ENCODE results near the gene COMP. TPM values are rescaled to one million over a fixed set of nuclear protein-coding genes. Genes with fewer than 3 reads are reported as not detected.
"Not testable (repeated sequence)": the region's sequence is repeated elsewhere in the genome, so short reads cannot be mapped to it uniquely, and the experiment has no call there.

COMP gene
- total and polyA plus RNA-seq, 5 donors: 1.5 to 13.7 (median 3.6) TPM

DNA sequence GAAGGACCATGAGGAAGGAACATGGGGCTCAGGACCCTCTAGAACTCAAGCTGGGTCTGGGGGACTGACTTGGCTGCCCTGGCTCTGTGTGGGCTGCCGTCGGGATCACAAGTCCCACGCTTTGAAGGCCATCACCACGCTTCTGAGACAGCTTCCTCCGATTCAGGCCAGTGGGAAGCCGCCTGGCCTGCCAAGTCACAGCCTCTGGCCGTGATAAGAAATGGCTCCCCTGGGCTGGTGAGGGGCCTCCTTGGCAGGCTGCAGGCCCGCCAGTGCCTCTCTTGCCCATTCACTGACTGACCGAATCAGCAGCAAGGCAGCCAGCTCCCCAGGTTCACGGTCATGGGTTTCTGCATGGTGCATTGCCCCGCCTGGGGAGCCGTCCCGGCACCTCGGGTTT is 48.8 kb downstream of the COMP start:
- Histone ChIP-seq H3K27me3 (ENCODE audit: control insufficient read depth, insufficient read depth) (no peaks in the 10 kb centered on the region), H3K9me3 (ENCODE audit: control insufficient read depth, low read length) (no peaks in the 10 kb centered on the region), H3K4me1 (ENCODE audit: control insufficient read depth, insufficient read depth, low read length) (peaks cover 14% of the 10 kb centered on the region), H3K4me3 (ENCODE audit: low read length) (no peak overlapping the region), H3K27ac (ENCODE audit: low read length) (no peak overlapping the region)
- 52% methylated on average over 14 of the region's 14 CpGs for WGBS
- intact Hi-C loops (cut with DNase I): no loop called here
- ATAC-seq: no peak
- DNase-seq: peak in 1 of 3 donors; percentile 70

- Histone ChIP-seq H3K4me3 (ENCODE audit: low read length) (no peak overlapping the region), H3K27me3 (ENCODE audit: control insufficient read depth, insufficient read depth) (no peaks in the 10 kb centered on the region), H3K27ac (ENCODE audit: low read length) (no peak overlapping the region), H3K4me1 (ENCODE audit: control insufficient read depth, insufficient read depth, low read length) (peaks cover 14% of the 10 kb centered on the region), H3K9me3 (ENCODE audit: control insufficient read depth, low read length) (no peaks in the 10 kb centered on the region)
- ATAC-seq (peak; percentile 53 to 73), DNase-seq (peak; percentile 74 to 85 (median 80))
- WGBS: 54% methylated on average over 27 of the region's 27 CpGs
- intact Hi-C loops (cut with DNase I): no loop called here
These were observed 49.7 kb downstream of the COMP start for GRCh38 chr19:18741124-18742121.

GRCh38 chr19:18738961-18739690 is 52.0 kb downstream of the COMP start:
- no peak for DNase-seq
- Histone ChIP-seq H3K27me3 (ENCODE audit: control insufficient read depth, insufficient read depth) (no peaks in the 10 kb centered on the region), H3K4me1 (ENCODE audit: control insufficient read depth, insufficient read depth, low read length) (peaks cover 14% of the 10 kb centered on the region), H3K9me3 (ENCODE audit: control insufficient read depth, low read length) (no peaks in the 10 kb centered on the region), H3K4me3 (ENCODE audit: low read length) (no peak overlapping the region), H3K27ac (ENCODE audit: low read length) (no peak overlapping the region)
- intact Hi-C loops (cut with DNase I): no loop called here
- ATAC-seq: no peak
- 97% methylated on average over 20 of the region's 20 CpGs for WGBS

- Histone ChIP-seq H3K27ac (ENCODE audit: low read length) (no peak overlapping the region), H3K27me3 (ENCODE audit: control insufficient read depth, insufficient read depth) (no peaks in the 10 kb centered on the region), H3K9me3 (ENCODE audit: control insufficient read depth, low read length) (no peaks in the 10 kb centered on the region), H3K4me1 (ENCODE audit: control insufficient read depth, insufficient read depth, low read length) (peaks cover 18% of the 10 kb centered on the region), H3K4me3 (ENCODE audit: low read length) (no peak overlapping the region)
- 91% methylated on average over 1 of the region's 1 CpG for WGBS
- no peak for ATAC-seq
- DNase-seq: no peak
- intact Hi-C loops (cut with DNase I): no loop called here
These were observed 53.2 kb downstream of the COMP start for GRCh38 chr19:18737954-18738351.

- DNase-seq (no peak), ATAC-seq (no peak)
- H3K4me1 ChIP-seq (ENCODE audit: control insufficient read depth, insufficient read depth, low read length): peaks cover 18% of the 10 kb centered on the region
- intact Hi-C loops (cut with DNase I): no loop called here
- no peaks in the 10 kb centered on the region for H3K27me3 ChIP-seq (ENCODE audit: control insufficient read depth, insufficient read depth)
- no peaks in the 10 kb centered on the region for H3K9me3 ChIP-seq (ENCODE audit: control insufficient read depth, low read length)
- no peak overlapping the region for H3K4me3 ChIP-seq (ENCODE audit: low read length)
- 77% methylated on average over 10 of the region's 10 CpGs for WGBS
- no peak overlapping the region for H3K27ac ChIP-seq (ENCODE audit: low read length)
These were observed 53.7 kb downstream of the COMP start for GRCh38 chr19:18737337-18737953.

- Histone ChIP-seq H3K27ac (ENCODE audit: low read length) (no peak overlapping the region), H3K4me3 (ENCODE audit: low read length) (no peak overlapping the region), H3K9me3 (ENCODE audit: control insufficient read depth, low read length) (no peaks in the 10 kb centered on the region), H3K4me1 (ENCODE audit: control insufficient read depth, insufficient read depth, low read length) (peaks cover 11% of the 10 kb centered on the region), H3K27me3 (ENCODE audit: control insufficient read depth, insufficient read depth) (no peaks in the 10 kb centered on the region)
- WGBS: 82% methylated on average over 27 of the region's 27 CpGs
- intact Hi-C loops (cut with DNase I): no loop called here
- DNase-seq (peak in 1 of 3 donors; percentile 79), ATAC-seq (no peak)
These were observed 54.4 kb downstream of the COMP start for GRCh38 chr19:18736415-18737336.

DNA sequence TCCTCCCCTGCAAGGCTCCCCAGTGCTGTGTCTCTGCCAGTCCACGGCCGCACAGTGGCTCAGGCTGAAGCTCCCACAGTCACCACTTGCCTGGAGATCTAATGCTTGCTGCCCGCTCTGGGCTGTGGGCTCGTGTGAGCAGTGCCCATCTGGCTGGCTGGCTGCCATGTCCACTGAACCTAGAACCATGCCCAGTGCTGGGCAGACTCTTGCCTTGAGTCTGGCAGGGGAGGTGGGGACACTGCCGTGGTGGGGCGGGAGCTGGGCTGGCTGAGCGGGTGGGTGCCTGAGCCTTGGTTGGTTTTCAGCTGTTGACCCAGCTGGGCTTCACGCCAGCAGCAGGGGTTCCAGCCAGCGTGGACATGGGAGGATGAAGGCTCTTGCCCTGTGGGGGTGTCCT is 55.4 kb downstream of the COMP start:
- Histone ChIP-seq H3K4me3 (ENCODE audit: low read length) (no peak overlapping the region), H3K27me3 (ENCODE audit: control insufficient read depth, insufficient read depth) (no peaks in the 10 kb centered on the region), H3K4me1 (ENCODE audit: control insufficient read depth, insufficient read depth, low read length) (peaks cover 5% of the 10 kb centered on the region), H3K9me3 (ENCODE audit: control insufficient read depth, low read length) (no peaks in the 10 kb centered on the region), H3K27ac (ENCODE audit: low read length) (no peak overlapping the region)
- intact Hi-C loops (cut with DNase I): no loop called here
- DNase-seq (no peak), ATAC-seq (no peak)
- 87% methylated on average over 9 of the region's 9 CpGs for WGBS

DNA sequence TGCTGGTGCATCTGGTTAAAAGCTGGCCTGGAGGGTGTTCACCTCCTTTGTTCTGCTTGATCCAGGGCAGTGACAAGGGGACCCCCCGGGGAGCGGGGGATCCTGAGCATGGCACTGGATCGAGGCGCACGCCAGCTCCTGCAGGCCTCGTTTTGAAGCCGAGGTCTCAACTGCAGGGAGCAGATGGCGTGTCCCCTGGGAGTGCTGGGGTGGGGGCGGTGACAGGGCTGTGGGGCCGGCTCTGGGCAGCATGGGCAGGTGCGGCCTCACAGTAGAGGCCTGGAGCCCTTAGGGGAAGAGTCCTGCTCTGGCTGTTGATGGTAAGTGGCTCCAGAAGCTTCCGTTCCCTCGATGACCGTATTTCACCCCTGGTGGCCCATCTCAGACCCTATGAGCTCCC is 55.8 kb downstream of the COMP start:
- H3K27me3 ChIP-seq (ENCODE audit: control insufficient read depth, insufficient read depth): no peaks in the 10 kb centered on the region
- no peaks in the 10 kb centered on the region for H3K9me3 ChIP-seq (ENCODE audit: control insufficient read depth, low read length)
- WGBS: 96% methylated on average over 14 of the region's 14 CpGs
- H3K4me3 ChIP-seq (ENCODE audit: low read length): no peak overlapping the region
- DNase-seq: no peak
- H3K27ac ChIP-seq (ENCODE audit: low read length): no peak overlapping the region
- peaks cover 5% of the 10 kb centered on the region for H3K4me1 ChIP-seq (ENCODE audit: control insufficient read depth, insufficient read depth, low read length)
- intact Hi-C loops (cut with DNase I): no loop called here
- no peak for ATAC-seq

GRCh38 chr19:18733762-18734332 is 57.3 kb downstream of the COMP start:
- H3K27me3 ChIP-seq (ENCODE audit: control insufficient read depth, insufficient read depth); H3K4me1 ChIP-seq (ENCODE audit: control insufficient read depth, insufficient read depth, low read length); H3K9me3 ChIP-seq (ENCODE audit: control insufficient read depth, low read length); intact Hi-C loops (cut with DNase I); H3K4me3 ChIP-seq (ENCODE audit: low read length); DNase-seq; H3K27ac ChIP-seq (ENCODE audit: low read length); ATAC-seq: not testable (repeated sequence)
- WGBS: 81% methylated on average over 11 of the region's 11 CpGs

DNA sequence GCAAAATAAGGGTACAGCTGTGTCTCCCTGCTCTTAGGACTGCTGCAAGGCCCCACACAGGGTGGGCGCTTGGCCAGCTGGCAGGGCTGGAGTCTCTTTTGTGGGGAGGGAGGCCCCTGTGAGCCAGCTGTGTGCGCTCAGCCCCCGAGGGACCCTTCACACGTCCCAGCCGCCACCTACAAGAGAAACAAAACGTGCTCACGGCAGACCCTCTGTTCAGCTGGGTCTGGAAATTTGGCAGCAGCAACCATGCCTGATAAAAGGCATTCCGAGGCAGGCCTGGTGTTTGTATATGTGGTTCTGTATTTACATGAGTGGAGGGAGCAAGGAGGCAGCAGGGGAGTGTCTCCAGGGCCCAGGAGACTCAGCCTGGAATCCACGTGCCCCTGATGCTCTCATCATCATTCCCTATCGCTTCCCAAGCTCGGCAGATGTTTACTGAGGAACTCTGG is 57.9 kb downstream of the COMP start:
- Histone ChIP-seq H3K27ac (ENCODE audit: low read length) (no peak overlapping the region), H3K27me3 (ENCODE audit: control insufficient read depth, insufficient read depth) (no peaks in the 10 kb centered on the region), H3K4me1 (ENCODE audit: control insufficient read depth, insufficient read depth, low read length) (peaks cover 5% of the 10 kb centered on the region), H3K9me3 (ENCODE audit: control insufficient read depth, low read length) (no peaks in the 10 kb centered on the region), H3K4me3 (ENCODE audit: low read length) (no peak overlapping the region)
- intact Hi-C loops (cut with DNase I): no loop called here
- DNase-seq (peak; percentile 60 to 82 (median 81)), ATAC-seq (peak; percentile 36 to 45)
- WGBS: 23% methylated on average over 11 of the region's 11 CpGs

All from right cardiac atrium (tissue), 5 donors.